Mesendoderm (in vitro differentiated cells): ENCODE data around the gene KRT79.

ENCODE experiments used
- DNase-seq: peaks from one replicate; pipeline ENCODE4 v3.0.0; 2013
- H2AK5ac ChIP-seq: 2 replicates; pipeline ENCODE4 v1.6.1; 2013; ENCODE audit warnings: low read length, inconsistent platforms
- H2BK120ac ChIP-seq: 2 replicates; pipeline ENCODE4 v1.6.1; 2013; ENCODE audit warnings: low read depth, mild to moderate bottlenecking, low read length, moderate library complexity, mixed read lengths
- H2BK15ac ChIP-seq: replicated peaks from 2 replicates; pipeline ENCODE4 v1.6.1; 2013; ENCODE audit warnings: low read depth, mild to moderate bottlenecking, moderate library complexity
- H2BK5ac ChIP-seq: 2 replicates; pipeline ENCODE4 v1.6.1; 2013; ENCODE audit warnings: low read length, inconsistent platforms
- H3K18ac ChIP-seq: 2 replicates; pipeline ENCODE4 v1.6.1; 2013; ENCODE audit warnings: mild to moderate bottlenecking, low read length, mixed read lengths
- H3K23ac ChIP-seq: one replicate; pipeline ENCODE4 v1.6.1; 2013; ENCODE audit warnings: low read length
- H3K27ac ChIP-seq: 2 replicates; pipeline ENCODE4 v1.5.1; 2013; ENCODE audit warnings: low read depth, mild to moderate bottlenecking, inconsistent platforms, low read length, moderate library complexity
- H3K27me3 ChIP-seq: 2 replicates; pipeline ENCODE4 v1.6.1; 2013; ENCODE audit warnings: low read length, control low read depth, mild to moderate bottlenecking, inconsistent platforms; ENCODE audit not compliant: insufficient read depth, poor library complexity
- H3K36me3 ChIP-seq: 2 replicates; pipeline ENCODE4 v1.6.1; 2013; ENCODE audit warnings: low read length, inconsistent platforms; ENCODE audit not compliant: control insufficient read depth, insufficient read depth
- H3K4ac ChIP-seq: one replicate; pipeline ENCODE4 v1.6.1; 2013; ENCODE audit warnings: low read depth, mild to moderate bottlenecking, low read length, moderate library complexity
- H3K4me1 ChIP-seq: 2 replicates; pipeline ENCODE4 v1.6.1; 2013; ENCODE audit warnings: low read depth, low read length, inconsistent platforms; ENCODE audit not compliant: control insufficient read depth
- H3K4me2 ChIP-seq: 2 replicates; pipeline ENCODE4 v1.6.1; 2013; ENCODE audit warnings: low read length
- H3K4me3 ChIP-seq: 2 replicates; pipeline ENCODE4 v1.5.1; 2013; ENCODE audit warnings: mild to moderate bottlenecking, low read length
- H3K56ac ChIP-seq: one replicate; pipeline ENCODE4 v1.6.1; 2013; ENCODE audit warnings: low read length
- H3K79me1 ChIP-seq: 2 replicates; pipeline ENCODE4 v1.6.1; 2013; ENCODE audit warnings: low read length, inconsistent platforms
- H3K79me2 ChIP-seq: 2 replicates; pipeline ENCODE4 v1.6.1; 2013; ENCODE audit warnings: mild to moderate bottlenecking, low read length; ENCODE audit not compliant: control insufficient read depth, insufficient read depth
- H3K9ac ChIP-seq: 2 replicates; pipeline ENCODE4 v1.6.1; 2013; ENCODE audit warnings: low read length, inconsistent platforms
- H4K5ac ChIP-seq: one replicate; pipeline ENCODE4 v1.6.1; 2013; ENCODE audit warnings: low read length
- H4K8ac ChIP-seq: one replicate; pipeline ENCODE4 v1.6.1; 2013; ENCODE audit warnings: low read depth, mild to moderate bottlenecking, control low read depth, low read length, moderate library complexity
- WGBS: extraction: QIAGEN DNeasy Blood & Tissue Kit; methylation state at CpG from one replicate; pipeline ENCODE4 v1.1.7; 2013; ENCODE audit warnings: low lambda C conversion rate, missing lambda C conversion rate; ENCODE audit not compliant: insufficient coverage; ENCODE audit errors: extremely low coverage; 5-methylcytosine and 5-hydroxymethylcytosine counted together

KRT79 gene

DNA sequence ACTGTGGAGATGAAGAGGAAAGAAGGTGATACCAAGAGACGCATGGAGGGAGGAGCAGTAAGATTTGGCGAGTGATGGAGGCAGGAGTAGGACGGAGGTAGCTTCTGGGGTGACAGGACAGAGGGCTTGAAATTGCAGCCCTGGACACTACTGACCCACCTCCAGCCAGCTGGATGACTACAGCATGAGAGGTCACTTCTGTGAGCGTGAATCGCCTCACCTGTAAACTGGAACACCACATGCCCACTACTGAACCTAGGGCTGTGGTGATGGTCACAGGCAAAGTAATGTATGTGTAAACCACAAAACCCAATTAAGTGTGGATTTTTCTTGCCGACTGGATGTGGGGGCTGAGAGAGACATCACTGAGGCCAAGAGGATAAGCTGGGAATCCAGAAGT lies 13.6 kb downstream of the KRT79 start:
- no peaks in the 10 kb centered on the region for H3K4me1 ChIP-seq
- no peak overlapping the region for H3K4me2 ChIP-seq
- no peak overlapping the region for H2AK5ac ChIP-seq
- no peak overlapping the region for H4K5ac ChIP-seq
- H3K4me3 ChIP-seq, result no peak overlapping the region
- no peak overlapping the region for H3K27ac ChIP-seq
- H3K79me1 ChIP-seq, result no peaks in the 10 kb centered on the region
- no peaks in the 10 kb centered on the region for H3K79me2 ChIP-seq
- H3K36me3 ChIP-seq, result no peaks in the 10 kb centered on the region
- no peak overlapping the region for H4K8ac ChIP-seq
- H2BK15ac ChIP-seq, result no peak overlapping the region
- H3K23ac ChIP-seq, result no peak overlapping the region
- no CpG with 5 or more reads among the region's 6 CpGs for WGBS
- no peak overlapping the region for H3K9ac ChIP-seq
- DNase-seq, result no peak
- H3K4ac ChIP-seq, result no peak overlapping the region
- no peak overlapping the region for H2BK120ac ChIP-seq
- no peak overlapping the region for H3K18ac ChIP-seq
- H2BK5ac ChIP-seq, result no peak overlapping the region
- H3K56ac ChIP-seq, result no peak overlapping the region
- H3K27me3 ChIP-seq, result no peaks in the 10 kb centered on the region

DNA sequence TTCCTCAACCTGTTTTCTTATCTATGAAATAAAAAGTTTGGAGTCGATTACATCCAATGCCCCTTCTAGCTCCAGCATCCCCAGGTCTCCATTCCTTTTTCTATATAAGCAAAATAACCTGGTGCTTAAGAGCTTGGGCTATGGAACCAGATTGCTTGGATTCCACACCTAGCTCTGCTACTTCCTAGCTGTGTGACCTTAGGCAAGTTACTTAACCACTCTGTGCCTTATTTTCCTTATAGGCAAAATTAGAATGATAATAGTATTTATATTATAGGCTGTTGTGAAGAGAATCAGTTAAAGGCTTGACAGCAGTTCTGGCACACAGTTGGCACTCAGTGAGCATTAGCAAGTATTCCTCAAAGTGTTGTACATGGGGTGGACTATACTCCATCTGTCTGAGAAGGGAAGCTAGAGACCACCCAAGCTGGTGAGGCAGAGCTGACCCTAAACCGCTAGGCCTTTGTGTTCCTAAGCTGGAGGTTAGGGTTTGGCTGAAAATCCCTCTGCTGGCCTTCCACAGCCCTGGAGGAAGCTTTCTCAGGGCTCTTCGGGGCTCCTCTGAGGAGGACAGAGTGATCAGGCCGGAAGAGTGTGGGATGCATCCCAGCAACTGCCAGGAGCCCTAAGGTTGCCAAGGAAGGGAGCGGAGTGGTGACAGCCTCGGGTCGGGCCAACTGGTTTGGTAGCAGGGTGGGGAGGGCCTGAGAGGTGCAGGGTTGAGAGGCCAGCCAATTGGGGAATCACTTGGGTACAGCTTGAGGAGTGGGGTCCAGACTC lies 14.2 kb downstream of the KRT79 start:
- no CpG with 5 or more reads among the region's 7 CpGs for WGBS
- no peak overlapping the region for H2BK120ac ChIP-seq
- no peak for DNase-seq

DNA sequence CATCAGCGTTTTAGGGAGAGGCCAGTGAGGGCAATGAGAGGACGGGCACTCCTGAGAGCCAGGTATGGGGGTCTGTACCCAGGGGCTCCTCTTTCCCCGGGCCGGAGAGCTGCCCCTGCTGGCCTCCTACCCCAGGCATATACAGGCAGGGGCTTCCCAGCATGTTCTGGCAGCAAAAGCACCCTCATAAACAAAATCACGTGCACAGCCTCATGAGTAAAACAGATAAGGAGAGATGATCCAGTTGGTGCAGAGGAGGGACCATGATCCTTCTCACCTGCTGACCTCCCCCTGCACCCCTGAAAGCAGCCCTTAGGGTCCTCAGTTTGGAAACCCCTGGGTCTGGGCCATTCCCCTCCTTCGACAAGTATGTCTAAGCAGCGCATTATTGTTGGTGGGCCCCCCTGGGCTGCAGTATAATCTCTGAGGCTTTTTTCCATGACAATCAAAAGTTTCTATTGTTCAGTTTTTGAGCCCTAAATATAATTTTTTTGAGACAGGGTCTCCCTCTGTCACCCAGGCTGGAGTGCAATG lies 15.2 kb downstream of the KRT79 start:
- Histone ChIP-seq H2AK5ac (no peak overlapping the region), H2BK5ac (no peak overlapping the region), H4K5ac (no peak overlapping the region), H3K27me3 (no peaks in the 10 kb centered on the region), H3K18ac (no peak overlapping the region), H3K9ac (no peak overlapping the region), H3K27ac (no peak overlapping the region), H3K4me2 (no peak overlapping the region), H3K79me2 (no peaks in the 10 kb centered on the region), H3K4me1 (no peaks in the 10 kb centered on the region), H3K23ac (no peak overlapping the region), H2BK120ac (no peak overlapping the region), H3K56ac (no peak overlapping the region), H3K4me3 (no peak overlapping the region), H3K79me1 (no peaks in the 10 kb centered on the region), H4K8ac (no peak overlapping the region), H2BK15ac (no peak overlapping the region), H3K4ac (no peak overlapping the region), H3K36me3 (no peaks in the 10 kb centered on the region)
- no peak for DNase-seq
- WGBS, result no CpG with 5 or more reads among the region's 7 CpGs

More for the DNA sequence above, 14.2 kb downstream of the KRT79 start:
- no peak overlapping the region for H4K5ac ChIP-seq
- H3K4me3 ChIP-seq, result no peak overlapping the region
- H2BK5ac ChIP-seq, result no peak overlapping the region
- H2BK15ac ChIP-seq, result no peak overlapping the region
- H3K23ac ChIP-seq, result no peak overlapping the region
- H3K4me2 ChIP-seq, result no peak overlapping the region
- no peaks in the 10 kb centered on the region for H3K79me1 ChIP-seq
- H3K18ac ChIP-seq, result no peak overlapping the region
- H3K56ac ChIP-seq, result no peak overlapping the region
- H3K36me3 ChIP-seq, result no peaks in the 10 kb centered on the region
- H3K4ac ChIP-seq, result no peak overlapping the region
- H2AK5ac ChIP-seq, result no peak overlapping the region
- no peak overlapping the region for H4K8ac ChIP-seq
- no peaks in the 10 kb centered on the region for H3K27me3 ChIP-seq
- no peak overlapping the region for H3K27ac ChIP-seq
- H3K9ac ChIP-seq, result no peak overlapping the region
- no peaks in the 10 kb centered on the region for H3K79me2 ChIP-seq
- no peaks in the 10 kb centered on the region for H3K4me1 ChIP-seq

DNA sequence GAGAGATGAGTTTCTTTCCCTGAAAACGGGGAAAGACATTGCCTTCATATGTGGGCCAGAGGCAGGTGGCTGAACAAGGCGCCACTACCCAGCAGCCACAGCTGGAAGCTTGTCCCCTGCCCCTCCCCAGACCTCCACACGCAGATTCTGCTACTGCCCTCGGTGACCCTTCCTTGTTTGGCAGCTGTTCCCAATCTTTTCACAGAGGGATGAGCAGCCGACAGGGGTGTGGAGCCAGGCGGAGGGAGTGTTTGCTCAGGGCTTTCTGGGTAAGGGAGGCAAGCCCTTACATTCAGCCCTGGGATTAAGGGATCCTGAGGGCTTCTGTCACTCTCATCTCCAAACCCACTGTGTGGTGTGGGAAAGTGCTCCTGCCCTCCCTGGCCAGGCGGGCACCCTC lies 15.7 kb downstream of the KRT79 start:
- Histone ChIP-seq H3K79me2 (no peaks in the 10 kb centered on the region), H3K9ac (no peak overlapping the region), H3K56ac (no peak overlapping the region), H2BK120ac (no peak overlapping the region), H3K27me3 (no peaks in the 10 kb centered on the region), H2BK15ac (no peak overlapping the region), H4K5ac (no peak overlapping the region), H2BK5ac (no peak overlapping the region), H2AK5ac (no peak overlapping the region), H3K4me1 (no peaks in the 10 kb centered on the region), H3K4me3 (no peak overlapping the region), H3K23ac (no peak overlapping the region), H3K36me3 (no peaks in the 10 kb centered on the region), H3K27ac (no peak overlapping the region), H4K8ac (no peak overlapping the region), H3K4me2 (no peak overlapping the region), H3K18ac (no peak overlapping the region), H3K79me1 (no peaks in the 10 kb centered on the region), H3K4ac (no peak overlapping the region)
- no peak for DNase-seq
- no CpG with 5 or more reads among the region's 7 CpGs for WGBS

DNA sequence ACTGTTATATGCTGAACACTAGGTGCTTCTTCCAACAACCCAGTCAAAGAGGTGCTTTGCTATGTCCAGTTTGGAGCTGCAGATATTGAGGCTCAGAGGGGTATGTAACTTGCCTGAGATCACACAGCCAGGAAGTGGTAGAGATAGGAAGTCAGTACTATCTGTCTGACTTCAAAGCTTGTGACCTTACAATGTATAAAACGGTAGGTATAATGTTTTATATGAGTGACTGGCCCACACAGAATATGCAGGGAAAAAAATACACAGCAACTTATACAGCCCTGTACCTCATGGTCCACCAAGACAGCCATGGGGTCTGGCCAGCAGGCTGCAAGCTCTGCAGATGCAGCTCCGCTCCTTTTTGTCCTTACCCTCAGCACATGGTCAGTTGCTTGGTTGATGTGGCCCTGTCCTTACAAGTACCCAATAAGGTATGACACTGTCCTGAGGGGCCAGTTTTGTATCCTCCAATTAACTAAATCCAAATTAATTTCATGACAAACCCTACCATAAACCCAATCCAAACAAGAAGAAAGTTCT lies 16.3 kb downstream of the KRT79 start:
- Histone ChIP-seq H3K79me2 (no peaks in the 10 kb centered on the region), H3K56ac (no peak overlapping the region), H2AK5ac (no peak overlapping the region), H4K8ac (no peak overlapping the region), H3K4ac (no peak overlapping the region), H3K27ac (no peak overlapping the region), H3K9ac (no peak overlapping the region), H3K18ac (no peak overlapping the region), H2BK15ac (no peak overlapping the region), H4K5ac (no peak overlapping the region), H3K79me1 (no peaks in the 10 kb centered on the region), H3K4me2 (no peak overlapping the region), H3K23ac (no peak overlapping the region), H3K27me3 (no peaks in the 10 kb centered on the region), H2BK5ac (no peak overlapping the region), H2BK120ac (no peak overlapping the region), H3K4me3 (no peak overlapping the region), H3K36me3 (no peaks in the 10 kb centered on the region), H3K4me1 (no peaks in the 10 kb centered on the region)
- DNase-seq, result no peak
- WGBS, result no CpG with 5 or more reads among the region's 2 CpGs
